HG02763 (cell line): Measurements from ENCODE around the gene APOO.

Source experiments
- ATAC-seq: cut with Tn5 transposase; IDR thresholded peaks from one replicate; pipeline ENCODE4 v1.9.1; 2021; ENCODE audit warnings: mild to moderate bottlenecking, moderate library complexity; ENCODE audit not compliant: unreplicated experiment

Gene APOO

DNA sequence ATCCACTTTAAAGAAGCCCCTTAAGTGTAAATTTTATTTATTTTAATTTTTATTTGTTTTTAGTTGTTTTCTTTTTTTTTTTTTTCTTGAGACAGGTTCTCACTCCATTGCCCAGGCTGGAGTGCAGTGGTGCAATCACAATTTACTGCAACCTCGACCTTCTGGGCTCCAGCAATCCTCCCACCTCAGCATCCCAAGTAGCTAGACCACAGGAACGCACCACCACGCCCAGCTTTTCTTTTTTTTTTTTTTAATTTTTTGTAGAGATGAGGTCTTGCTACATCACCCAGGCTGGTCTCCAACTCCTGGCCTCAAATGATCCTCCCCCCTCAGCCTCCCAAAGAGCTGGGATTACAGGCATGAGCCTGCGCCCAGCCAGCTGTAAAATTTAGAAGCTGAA is 118.8 kb downstream of the APOO start:
- no peak for ATAC-seq

DNA sequence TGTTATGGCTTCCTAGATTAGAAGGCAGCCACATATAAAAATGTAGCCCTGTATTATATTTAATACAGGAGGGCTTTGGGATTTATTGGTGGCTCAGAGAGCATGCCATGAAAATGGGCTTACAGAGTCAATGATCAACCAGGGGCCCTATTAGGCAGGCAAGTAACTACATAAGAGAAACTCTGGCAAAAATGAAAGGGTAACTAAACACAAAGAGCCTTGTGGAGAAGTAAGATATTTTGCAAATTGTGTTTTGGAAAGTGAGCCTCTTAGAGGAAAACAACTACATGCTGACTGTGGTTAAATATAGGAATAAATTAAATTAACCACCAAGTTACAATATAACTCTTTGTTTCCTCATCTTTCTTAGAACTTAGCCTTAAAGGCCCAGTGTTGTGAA is 119.2 kb downstream of the APOO start:
- no peak for ATAC-seq

DNA sequence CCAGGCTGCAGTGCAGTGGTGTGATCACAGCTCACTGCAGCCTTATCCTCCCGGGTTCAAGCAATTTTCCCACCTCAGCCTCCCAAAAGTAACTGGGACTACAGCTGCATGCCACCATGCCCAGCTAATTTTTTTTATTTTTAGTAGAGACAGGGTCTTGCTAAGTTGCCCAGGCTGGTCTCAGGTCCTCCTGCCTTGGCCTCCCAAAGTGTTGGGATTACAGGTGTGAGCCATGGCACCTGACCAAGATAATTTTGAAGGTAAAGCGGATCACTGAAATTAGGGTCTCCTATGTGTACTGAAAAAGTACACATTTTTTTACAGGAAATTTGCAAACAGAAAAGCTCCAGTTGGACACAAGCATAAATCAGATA is 120.0 kb downstream of the APOO start:
- ATAC-seq = no peak

DNA sequence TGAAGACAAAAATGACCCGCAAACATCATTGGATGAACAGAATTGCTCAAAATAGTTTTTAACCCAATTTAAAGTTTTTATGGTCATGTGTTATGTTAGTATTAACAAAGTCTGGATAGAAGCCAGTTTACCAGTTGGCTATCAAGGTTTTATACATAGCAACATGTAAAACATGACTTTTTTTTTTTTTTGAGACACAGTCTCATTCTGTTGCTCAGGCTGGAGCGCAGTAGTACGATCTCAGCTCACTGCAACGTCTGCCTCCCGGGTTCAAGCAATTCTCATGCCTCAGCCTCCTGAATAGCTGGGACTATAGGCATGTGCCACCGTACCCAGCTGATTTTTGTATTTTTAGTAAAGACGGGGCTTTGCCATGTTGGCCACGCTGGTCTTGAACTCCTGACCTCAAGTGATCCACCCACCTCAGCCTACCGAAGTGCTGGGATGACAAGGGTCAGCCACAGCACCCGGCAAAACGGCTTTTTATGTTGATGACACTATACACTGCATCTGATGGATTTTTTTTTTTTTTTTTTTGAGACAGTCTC is 121.4 kb downstream of the APOO start:
- ATAC-seq = no peak

DNA sequence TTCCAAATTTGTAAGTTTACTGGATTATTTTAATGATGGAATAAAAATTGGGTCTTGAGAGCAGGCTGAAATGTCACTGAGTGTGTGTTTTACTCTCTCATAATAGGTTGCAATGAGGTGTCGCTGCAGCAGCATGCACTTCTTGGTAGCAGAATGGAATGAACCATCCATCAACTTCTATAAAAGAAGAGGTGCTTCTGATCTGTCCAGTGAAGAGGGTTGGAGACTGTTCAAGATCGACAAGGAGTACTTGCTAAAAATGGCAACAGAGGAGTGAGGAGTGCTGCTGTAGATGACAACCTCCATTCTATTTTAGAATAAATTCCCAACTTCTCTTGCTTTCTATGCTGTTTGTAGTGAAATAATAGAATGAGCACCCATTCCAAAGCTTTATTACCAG is 122.2 kb downstream of the APOO start:
- ATAC-seq = no peak

DNA sequence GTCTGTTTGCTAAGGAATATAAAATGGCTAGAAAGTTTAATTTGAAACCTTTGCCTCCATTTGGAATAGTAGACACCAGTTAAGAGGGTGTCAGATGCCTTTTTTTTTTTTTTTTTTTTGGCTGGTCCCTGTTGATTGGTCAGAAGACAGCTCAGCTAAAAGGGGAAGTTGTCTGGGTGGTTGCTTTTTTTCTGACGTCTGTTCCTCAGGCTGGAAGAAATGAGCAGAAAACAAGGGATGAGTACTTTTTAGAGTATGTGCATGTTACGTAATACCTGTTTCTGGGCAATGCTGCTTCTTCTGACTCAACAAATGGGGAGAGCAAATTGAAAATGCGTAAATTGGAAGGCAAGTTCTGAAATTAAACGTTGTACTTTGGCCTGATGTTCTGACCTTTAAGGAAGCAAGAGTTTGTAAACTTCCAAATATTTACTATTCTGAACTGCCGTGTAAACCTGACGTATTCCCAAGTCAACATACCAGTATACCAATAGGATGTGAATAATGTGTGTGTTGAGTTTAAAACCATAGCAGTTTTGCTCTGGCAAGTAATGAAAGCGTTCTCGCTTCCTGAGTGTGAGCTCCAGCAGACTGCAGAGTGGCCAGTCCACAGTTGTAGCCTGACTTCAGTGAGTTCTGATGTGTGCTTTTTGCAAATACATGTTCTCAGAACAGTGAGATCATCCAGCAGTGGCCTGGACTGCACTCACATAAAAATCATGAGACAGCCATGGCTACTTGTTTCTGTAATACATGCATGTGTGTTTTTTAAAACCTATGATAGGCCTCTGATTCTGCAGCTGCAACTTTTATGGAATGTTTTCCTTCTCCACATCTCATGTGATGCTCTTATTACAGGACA is 123.0 kb downstream of the APOO start:
- no peak for ATAC-seq

DNA sequence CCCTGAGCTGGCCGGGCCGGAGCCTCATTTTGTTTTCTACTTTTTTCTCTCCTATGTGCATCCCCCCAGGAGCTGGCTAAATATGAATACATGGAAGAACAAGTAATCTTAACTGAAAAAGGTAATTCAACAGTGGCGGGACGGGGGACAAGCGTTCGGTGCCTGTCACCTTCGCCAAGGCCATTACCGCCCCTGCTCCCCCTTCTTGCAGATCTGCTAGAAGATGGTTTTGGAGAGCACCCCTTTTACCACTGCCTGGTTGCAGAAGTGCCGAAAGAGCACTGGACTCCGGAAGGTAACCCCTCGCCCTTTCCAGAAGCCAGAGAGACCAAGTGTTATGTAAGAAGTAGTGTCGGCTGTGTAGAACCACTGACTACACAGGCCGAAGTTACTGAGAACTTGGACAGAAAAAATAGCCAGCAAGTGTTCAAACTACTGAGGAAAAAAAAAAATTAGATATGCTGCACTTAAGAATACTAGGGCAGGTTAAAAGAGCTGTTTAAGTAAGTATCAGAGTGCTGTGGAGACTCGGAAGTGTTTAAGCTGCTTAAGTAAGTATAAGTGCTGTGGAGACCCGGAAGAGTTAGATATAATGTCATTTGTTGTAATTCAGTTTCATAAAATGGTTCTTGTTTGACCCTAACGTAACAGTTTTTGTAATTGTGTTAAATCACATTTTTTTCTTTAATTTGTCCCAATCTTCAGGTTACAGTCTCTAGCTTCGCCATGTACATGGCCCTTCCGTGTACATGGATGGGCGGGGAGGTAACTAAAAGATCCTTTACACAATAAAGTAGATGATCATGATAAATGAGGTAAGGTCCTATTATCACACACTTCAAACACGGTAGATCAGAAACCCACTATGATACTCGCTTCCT is 123.9 kb downstream of the APOO start:
- no peak for ATAC-seq
